HCT116 (cell line): ENCODE measurements around the gene TRH.

Experiments used
- CTCF ChIP-seq, 3 experiments: fragments of 200-600 bp in 1 of 3; sonication (generic) in 1 of 3; IDR thresholded peaks in 2 of 3; conservative IDR thresholded peaks in 1 of 3; 2 replicates each; pipeline ENCODE4 v1.5.1; 2012 to 2017; ENCODE audit warnings: low read depth in 2 of 3, low read length in 2 of 3, antibody characterized with exemption in 1 of 3, borderline replicate concordance in 1 of 3, control low read depth in 1 of 3, mild to moderate bottlenecking in 1 of 3, mixed read lengths in 1 of 3, mixed run types in 1 of 3, moderate library complexity in 1 of 3; ENCODE audit not compliant: insufficient read depth in 1 of 3
- EZH2 ChIP-seq: fragments of 200-600 bp; sonication (generic); IDR thresholded peaks from 2 replicates; pipeline ENCODE4 v1.6.1; 2017; ENCODE audit warnings: antibody characterized with exemption, mixed run types

GRCh38 chr3:129937717-129938116 lies 36.8 kb upstream of the TRH start:
- TF ChIP-seq CTCF (IDR thresholded peaks at IDR 0.05 in 2 of 3, conservative IDR thresholded peaks at IDR 0.05 in 1 of 3; ENCODE audit: borderline replicate concordance in 1 of 3, insufficient read depth in 1 of 3, low read depth in 2 of 3, low read length in 2 of 3): no peak
- TF ChIP-seq EZH2: no peak
